SK-N-MC (cell line): ENCODE results near the gene KCNC4.

Experiments used
- EZH2 ChIP-seq: fragments of 200-600 bp; sonication (generic); IDR thresholded peaks from one replicate; pipeline ENCODE4 v1.6.1; 2017; ENCODE audit warnings: antibody characterized with exemption
- FOXP2 ChIP-seq: optimal IDR thresholded peaks from 2 replicates; pipeline ENCODE3; 2011; ENCODE audit warnings: mild to moderate bottlenecking, moderate library complexity; ENCODE audit not compliant: insufficient read depth; ENCODE audit errors: extremely low read length, control extremely low read depth
- POLR2AphosphoS5 ChIP-seq: IDR thresholded peaks from 2 replicates; pipeline ENCODE4 v1.6.1; 2012; ENCODE audit warnings: mild to moderate bottlenecking, low read depth, low read length, borderline replicate concordance

DNA sequence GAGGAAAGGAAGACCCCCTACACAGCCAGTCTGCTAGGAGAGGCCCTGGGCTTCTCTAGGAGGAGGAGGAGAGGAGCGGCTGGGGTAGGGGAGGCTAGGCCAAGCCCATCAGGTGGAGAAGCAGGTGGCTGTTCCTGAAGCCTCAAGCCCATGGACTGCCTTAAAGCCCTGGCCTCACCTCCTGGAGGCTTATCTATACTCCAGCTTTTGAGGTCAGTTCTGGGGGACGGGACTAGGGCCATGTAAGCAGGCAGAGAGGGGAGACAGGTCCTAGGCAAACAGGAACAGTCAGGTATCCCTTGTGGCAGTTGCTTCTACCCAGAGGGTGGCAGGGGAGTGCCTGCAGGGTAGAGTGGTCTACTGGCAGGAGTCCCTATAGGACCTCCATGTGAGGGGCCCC lies 40.6 kb downstream of the KCNC4 start:
- TF ChIP-seq FOXP2 (no peak), EZH2 (no peak), POLR2AphosphoS5 (no peak)
